NT2/D1 (cell line): ENCODE data around the gene POU6F2.

Experiments
- YY1 ChIP-seq: IDR thresholded peaks from 2 replicates; pipeline ENCODE4 v1.6.1; 2011; ENCODE audit not compliant: insufficient read length, insufficient read depth
- ZNF274 ChIP-seq: IDR thresholded peaks from 2 replicates; pipeline ENCODE4 v1.6.1; 2011; ENCODE audit warnings: mild to moderate bottlenecking, low read depth, low read length

GRCh38 chr7:39272111-39272510 is 294.4 kb downstream of the POU6F2 start:
- TF ChIP-seq ZNF274 (no peak), YY1 (no peak)
